ENCODE results near the gene TRIB2.

Gene TRIB2

GRCh38 chr2:12742891-12743290, 26.2 kb downstream of the TRIB2 start:
- DNase-seq (ENCODE audit: low read depth) = no peak

- DNase-seq (ENCODE audit: low read depth) = no peak
These were observed 33.6 kb downstream of the TRIB2 start for GRCh38 chr2:12750166-12750905.

GRCh38 chr2:12754643-12755042, 37.9 kb downstream of the TRIB2 start:
- DNase-seq (ENCODE audit: low read depth) = no peak

DNA sequence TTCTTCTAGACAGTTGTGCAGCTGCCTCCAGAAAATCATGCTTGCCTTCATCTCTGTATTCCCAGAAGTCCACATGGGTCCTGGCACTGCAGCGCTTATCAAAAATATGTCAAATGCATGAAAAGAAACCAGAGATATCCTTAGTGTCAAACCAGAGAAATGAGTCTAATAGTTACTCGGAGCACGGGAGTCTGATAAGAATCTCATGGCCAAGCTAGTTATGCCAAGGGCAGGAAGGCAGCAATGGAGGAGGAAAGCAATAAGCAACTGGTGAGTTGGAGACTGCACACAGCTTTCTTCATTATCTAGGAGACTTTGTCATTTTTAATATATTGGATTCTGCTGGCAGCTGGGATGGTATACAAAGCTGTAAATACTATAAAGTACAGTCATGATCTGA, 38.6 kb downstream of the TRIB2 start:
- no peak for DNase-seq (ENCODE audit: low read depth)

GRCh38 chr2:12759248-12759647, 42.5 kb downstream of the TRIB2 start:
- DNase-seq (ENCODE audit: low read depth) = no peak

GRCh38 chr2:12761104-12761503, 44.4 kb downstream of the TRIB2 start:
- DNase-seq (ENCODE audit: low read depth) = no peak

GRCh38 chr2:12762337-12762736, 45.6 kb downstream of the TRIB2 start:
- DNase-seq (ENCODE audit: low read depth) = no peak

GRCh38 chr2:12762976-12763375, 46.2 kb downstream of the TRIB2 start:
- no peak for DNase-seq (ENCODE audit: low read depth)

DNA sequence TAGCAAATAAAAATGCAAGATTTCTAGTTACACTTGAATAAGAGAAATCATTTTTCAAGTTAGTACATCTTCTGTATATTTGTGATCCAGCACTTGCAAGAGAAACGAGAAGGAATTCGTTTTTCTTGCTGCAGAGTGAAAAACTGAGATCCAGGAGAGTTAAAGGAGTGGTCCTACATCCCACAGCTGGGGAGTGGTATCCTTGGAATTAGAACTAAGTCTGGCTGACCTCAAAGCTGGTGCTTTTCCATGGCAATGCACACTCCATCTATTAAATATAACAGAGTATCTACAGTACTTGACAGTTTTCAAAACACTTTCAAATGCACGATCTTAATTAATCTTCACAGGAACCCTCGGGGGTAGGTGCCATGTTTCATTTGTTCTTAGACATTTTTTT, 46.8 kb downstream of the TRIB2 start:
- DNase-seq (ENCODE audit: low read depth) = no peak

- no peak for DNase-seq (ENCODE audit: low read depth)
These were observed 47.5 kb downstream of the TRIB2 start for GRCh38 chr2:12764075-12764730.

DNA sequence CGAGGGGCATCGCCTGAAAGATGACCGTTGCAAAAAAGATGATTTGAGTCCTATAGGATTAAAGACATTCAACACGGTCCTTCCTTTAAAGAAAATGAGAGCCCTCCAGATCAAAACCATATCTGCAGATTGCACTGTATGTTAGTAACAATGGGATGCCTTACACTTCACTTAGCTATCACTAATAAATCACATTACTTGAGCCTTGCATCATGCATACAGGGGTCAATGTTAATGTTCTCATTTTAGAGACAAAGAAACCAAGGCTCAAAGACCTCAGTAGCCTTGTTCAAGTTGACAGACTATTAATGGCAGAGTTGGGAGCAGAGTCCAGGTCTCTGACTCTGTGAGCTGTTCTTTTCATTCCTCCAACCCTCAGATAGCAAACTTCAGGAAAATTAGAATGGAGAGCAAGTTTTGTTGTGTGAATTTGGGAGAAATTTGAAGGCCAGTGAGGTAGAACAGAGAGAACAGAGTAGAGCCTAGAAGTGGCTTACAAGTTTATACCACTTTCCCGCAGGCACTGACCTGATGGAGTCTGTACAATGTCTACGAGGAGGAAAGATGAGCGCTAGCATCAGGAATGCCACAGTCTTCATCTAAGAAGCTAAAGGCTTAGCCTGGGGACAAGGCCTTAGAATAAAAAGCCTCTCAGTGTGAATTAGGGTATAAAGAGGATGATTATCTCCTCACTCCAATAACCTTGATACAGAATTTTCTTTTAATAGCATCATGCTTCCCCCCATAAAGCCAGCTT, 48.3 kb downstream of the TRIB2 start:
- DNase-seq (ENCODE audit: low read depth) = no peak

- DNase-seq (ENCODE audit: low read depth) = no peak
These were observed 49.7 kb downstream of the TRIB2 start for GRCh38 chr2:12766421-12766879.

DNA sequence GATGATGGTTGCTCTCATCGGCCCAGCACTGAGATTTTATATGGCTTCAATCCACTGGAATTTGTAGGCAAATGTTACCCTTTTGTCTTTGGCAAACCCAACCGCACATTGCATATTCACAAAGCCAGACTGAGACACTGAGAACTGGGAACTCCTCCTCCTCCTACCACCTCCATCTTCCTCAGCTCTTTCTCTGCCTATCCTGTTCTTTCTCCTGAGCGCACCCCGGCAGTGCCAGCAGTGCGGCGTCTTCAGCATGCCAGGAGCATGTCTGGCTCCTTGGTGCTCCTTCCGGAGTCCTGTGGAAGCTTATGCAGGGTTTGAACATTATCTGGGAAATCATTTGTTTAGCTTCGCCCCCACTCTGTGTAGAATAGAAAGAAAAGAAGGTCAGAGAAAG, 50.8 kb downstream of the TRIB2 start:
- no peak for DNase-seq (ENCODE audit: low read depth)

GRCh38 chr2:12767996-12768624, 51.4 kb downstream of the TRIB2 start:
- DNase-seq (ENCODE audit: low read depth) = no peak

DNA sequence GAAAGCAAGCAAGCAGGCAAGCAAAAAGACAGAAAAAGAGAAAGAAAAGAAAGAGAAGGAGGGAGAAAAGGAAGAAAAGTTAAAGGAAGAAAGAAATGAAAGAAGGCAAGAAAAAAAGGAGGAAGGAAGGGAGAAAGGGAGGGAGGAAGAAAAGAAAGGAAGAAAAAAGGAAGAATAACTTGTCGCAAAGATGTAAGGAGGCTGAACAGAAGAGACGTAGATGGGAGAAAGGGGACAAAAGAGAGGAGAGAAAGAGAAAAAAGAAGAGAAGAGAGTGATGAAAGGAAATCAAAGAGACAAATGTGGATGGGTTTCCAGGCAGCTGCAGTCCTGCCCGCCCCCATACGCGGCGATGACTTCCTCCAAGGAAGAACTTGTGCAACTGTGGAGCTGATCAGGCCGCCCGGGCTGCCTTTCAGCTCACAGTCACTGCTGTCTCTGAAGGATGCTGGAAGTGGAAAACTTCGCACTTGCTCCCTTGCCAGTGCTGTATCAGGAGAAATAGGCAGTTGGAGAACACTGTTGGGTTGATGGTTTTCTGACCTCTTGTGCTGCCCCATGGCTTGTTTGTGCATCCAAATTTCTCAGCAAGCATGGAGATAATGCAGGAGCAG, 52.9 kb downstream of the TRIB2 start:
- no peak for DNase-seq (ENCODE audit: low read depth)

DNA sequence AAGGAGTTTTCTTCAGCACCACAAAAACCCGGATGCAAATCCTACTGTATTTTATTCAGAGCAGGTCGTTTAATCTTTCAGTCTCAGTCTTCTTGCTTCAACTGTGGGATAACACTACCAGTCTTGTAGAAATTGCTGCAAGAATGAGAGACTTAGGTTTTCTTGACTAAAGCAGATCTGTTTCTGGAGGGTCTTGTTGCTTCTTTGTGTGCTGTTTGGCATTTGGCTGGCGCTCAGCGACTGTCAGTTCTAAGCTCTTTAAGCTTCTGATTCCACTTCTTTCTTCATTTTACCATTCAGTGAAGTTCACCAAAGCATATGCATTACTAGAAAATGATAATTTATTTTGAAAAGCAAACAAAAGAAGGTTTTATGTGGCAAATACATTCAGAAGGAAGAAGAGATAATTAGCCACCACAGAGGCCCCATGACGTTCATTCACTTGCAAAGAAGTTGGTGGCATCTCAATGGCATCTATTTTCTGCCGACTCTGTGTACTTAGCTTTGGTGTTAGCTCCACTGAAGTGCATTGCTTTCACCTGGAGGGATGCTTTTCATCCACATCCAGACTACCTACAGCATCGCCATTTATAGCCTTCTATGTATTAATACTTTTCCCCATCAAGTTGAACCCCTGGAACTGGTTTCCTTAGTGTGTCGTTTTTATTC, 53.7 kb downstream of the TRIB2 start:
- no peak for DNase-seq (ENCODE audit: low read depth)

- DNase-seq (ENCODE audit: low read depth) = no peak
These were observed 54.4 kb downstream of the TRIB2 start for GRCh38 chr2:12771154-12771553.

DNA sequence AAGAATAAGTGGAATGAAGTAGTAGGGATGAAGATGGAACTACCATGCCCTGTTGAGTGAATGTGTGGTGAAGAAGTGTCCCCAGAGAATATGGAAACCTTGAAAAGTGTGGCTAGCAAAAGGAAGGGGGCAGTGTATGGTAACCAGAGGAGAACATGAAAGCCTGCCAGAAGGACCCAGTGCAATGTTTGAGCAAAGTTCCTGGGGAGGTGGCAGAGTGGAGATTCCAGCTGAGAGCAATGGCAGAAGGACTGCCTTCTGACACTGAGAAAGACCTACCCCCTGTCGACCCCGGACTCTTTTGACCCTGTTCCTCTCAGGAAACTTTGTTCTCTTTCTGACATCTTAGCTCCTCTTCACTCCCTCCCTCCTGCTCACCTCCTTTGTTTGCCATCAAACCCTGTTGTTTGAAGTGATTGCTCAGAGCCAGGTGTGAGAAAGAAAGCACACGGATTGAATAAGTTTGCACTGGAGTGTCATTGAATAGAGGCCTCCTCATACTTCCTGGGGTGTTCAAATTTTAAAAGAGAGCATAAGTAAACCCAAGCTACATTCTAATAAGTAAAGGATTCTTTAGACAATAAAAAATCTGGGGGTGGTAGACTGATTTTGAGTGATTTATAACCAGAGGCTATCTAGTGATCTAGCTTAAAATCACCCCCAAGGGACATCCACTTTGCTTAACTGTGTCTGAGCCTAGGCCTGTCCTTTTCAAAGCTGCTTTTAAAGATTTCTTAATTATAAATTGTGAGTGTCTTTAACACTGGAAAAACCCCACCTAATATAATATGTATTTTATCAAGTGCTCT, 57.1 kb downstream of the TRIB2 start:
- DNase-seq (ENCODE audit: low read depth) = no peak

DNA sequence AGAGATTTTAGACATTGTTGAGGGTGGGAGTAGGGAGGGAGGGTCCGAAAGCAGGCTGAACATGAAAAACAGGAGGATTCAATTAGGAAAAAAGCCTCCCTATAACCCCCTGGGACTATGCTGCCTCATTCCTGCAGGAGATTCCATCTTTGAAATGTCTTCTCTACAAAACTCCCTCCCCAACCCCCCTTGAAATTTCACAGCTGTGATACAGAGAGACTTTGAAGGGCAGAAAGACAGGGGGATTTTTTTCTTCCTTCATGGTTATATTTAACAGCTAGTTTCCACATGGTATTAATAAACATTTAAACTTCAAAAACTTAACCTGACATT, 57.6 kb downstream of the TRIB2 start:
- no peak for DNase-seq (ENCODE audit: low read depth)

DNA sequence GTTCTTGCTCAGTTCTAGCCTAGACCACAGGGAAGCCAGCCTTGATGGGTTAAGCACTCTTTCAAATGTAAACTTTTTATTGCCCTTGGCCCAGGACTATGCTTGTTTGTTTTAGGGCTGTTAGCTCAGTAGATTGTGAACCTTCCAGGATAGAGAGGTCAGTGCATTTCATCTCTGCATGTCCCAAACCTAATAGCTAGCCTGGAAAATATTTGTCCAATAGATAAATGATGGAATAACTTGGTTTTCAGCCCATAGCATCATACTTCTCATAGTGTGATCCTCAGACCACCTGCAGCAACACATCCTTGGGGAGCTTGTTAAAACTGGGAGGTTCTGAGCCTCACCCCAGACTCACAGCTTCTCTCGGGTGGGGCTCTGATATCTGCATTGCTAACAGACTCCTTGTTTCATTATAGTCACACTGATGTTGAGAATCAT, 59.8 kb downstream of the TRIB2 start:
- DNase-seq (ENCODE audit: low read depth) = no peak

DNA sequence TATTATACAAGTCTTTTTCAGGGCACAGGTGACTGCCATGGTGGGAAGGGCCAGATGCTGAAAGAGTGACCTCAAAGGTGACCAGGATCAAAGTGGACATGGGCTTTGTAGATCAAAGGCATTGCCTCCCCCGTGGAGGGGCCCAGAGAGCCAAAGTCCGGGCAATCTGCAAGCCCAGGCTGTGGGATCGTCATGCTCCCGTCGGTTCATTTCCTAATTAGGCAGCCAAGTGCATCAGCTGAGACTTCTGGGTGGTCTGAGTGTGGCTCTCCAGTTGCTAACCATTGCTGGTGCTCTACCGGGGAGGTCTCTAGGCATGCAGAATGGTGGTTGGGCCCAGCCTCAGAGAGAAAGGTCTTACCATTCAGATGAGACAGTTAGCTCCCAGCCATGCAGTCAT, 61.6 kb downstream of the TRIB2 start:
- no peak for DNase-seq (ENCODE audit: low read depth)
